AG09319 (cell line): Measurements from ENCODE around the gene GLIS1.

Experiments used
- DNase-seq: peaks from one replicate; pipeline ENCODE4 v3.0.0-alpha.2; 2010; ENCODE audit warnings: low read depth; ENCODE audit errors: extremely low read depth
- TF ChIP-seq, protein P1 (sequence below): IDR thresholded peaks from 2 replicates; pipeline ENCODE4 v1.5.1; 2011; ENCODE audit warnings: low read depth, mild to moderate bottlenecking, inconsistent platforms, low read length, moderate library complexity

Gene GLIS1

GRCh38 chr1:53717025-53717804, 21.7 kb downstream of the GLIS1 start:
- DNase-seq: no peak
- TF ChIP-seq, protein P1, sequence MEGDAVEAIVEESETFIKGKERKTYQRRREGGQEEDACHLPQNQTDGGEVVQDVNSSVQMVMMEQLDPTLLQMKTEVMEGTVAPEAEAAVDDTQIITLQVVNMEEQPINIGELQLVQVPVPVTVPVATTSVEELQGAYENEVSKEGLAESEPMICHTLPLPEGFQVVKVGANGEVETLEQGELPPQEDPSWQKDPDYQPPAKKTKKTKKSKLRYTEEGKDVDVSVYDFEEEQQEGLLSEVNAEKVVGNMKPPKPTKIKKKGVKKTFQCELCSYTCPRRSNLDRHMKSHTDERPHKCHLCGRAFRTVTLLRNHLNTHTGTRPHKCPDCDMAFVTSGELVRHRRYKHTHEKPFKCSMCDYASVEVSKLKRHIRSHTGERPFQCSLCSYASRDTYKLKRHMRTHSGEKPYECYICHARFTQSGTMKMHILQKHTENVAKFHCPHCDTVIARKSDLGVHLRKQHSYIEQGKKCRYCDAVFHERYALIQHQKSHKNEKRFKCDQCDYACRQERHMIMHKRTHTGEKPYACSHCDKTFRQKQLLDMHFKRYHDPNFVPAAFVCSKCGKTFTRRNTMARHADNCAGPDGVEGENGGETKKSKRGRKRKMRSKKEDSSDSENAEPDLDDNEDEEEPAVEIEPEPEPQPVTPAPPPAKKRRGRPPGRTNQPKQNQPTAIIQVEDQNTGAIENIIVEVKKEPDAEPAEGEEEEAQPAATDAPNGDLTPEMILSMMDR: no peak

DNA sequence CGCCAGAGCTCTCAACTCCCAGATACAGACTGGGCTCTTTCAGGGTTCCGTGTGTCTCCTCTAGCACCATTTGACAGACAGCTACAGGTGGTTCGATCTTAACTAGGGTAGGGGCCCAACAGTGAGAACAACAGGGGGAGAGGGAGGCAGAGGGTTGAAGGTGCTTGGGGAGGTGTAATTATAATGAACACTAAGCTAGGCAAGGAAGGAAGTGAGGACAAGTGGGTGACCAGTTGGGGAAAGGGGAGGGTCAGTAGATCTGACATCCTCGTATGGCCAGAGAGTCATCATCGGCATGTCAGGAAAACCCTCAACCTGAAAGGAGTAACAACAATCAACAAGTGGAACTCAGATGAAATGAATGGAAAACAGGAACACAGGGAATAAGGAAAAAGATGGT, 22.8 kb downstream of the GLIS1 start:
- DNase-seq: no peak
- TF ChIP-seq, protein P1: no peak

DNA sequence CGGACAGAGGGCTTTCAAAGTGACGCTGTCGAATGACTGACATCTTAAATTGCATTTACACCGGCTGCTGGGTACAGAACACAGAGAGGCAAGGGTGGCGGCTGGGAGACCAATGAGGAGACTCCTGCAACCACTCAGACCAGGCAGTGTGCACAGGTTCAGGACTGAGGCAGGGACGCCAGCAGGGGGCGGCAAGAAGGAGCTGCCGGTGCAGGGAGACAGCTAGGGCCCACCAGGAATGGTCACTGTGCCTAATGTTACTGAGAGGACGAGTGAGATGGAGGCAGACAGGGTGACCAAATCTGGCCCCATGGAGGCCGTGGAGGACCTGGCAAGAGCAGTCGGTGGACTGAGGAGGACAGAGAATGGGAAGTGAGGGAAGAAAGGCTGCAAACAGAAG, 23.5 kb downstream of the GLIS1 start:
- DNase-seq: no peak
- TF ChIP-seq, protein P1: peak; percentile 46

DNA sequence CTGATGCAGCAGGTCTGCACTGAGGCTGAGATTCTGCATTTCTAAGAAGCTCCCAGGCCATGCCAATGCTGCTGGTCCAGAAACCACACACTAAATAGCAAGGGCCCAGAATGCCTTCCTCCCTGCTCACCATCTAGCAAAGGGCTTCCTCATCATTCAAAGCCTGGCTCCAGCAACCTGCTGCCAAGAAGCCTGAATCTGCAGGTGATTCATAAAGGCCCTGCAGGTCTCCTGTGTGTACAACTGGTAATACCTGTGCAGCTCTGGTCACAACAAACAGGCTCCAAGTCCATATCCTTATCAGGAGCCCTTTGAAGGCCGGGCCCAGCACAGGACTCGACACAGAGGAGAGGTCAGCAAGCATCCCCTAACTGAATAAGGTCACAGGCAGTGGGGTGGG, 26.7 kb downstream of the GLIS1 start:
- TF ChIP-seq, protein P1: no peak
- no peak for DNase-seq

- TF ChIP-seq, protein P1: no peak
- DNase-seq: no peak
Observed at GRCh38 chr1:53710584-53710983, 28.4 kb downstream of the GLIS1 start.

DNA sequence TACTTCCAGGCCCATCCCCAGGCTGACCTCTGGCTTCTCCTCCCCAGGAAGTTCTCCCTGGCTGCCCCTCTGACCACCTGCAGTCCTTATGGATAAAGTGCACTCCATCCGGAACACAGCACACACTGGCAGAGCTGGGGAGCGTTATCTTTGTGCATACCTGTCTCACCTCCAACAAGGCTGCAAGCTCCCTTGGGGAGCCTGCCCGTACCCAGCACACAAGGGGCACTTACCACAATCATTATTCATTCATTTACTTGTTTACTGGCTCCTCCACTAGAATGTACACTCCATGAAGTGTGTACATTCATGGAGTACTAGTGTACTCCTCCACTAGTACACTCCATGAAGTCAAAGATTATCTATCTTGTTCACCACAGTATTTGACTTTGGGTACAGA, 30.3 kb downstream of the GLIS1 start:
- TF ChIP-seq, protein P1: no peak
- DNase-seq: no peak

DNA sequence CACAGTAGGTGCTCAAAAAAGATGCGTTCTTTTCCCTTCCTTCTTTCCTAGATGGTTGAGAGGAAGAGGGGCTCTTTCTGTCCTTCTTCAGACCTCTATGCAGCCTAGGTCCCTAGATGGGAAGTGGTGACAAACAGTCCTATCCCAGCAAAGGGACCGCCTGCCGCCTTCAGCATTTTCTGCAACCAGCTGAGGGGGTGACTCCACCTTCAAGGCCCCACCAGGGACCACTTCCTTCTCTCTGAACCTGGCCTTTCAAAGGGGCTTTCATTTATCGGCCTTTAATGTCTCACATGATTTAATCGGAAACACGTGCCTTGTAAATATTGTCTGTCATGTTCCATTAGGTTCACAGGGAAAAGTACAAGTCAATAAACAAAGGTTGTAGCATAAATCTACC, 32.6 kb downstream of the GLIS1 start:
- DNase-seq: no peak
- TF ChIP-seq, protein P1: no peak
